ENCODE data around the gene F12.
"Not testable (repeated sequence)": the region's sequence is repeated elsewhere in the genome, so short reads cannot be mapped to it uniquely, and the experiment has no call there.

Gene F12

DNA sequence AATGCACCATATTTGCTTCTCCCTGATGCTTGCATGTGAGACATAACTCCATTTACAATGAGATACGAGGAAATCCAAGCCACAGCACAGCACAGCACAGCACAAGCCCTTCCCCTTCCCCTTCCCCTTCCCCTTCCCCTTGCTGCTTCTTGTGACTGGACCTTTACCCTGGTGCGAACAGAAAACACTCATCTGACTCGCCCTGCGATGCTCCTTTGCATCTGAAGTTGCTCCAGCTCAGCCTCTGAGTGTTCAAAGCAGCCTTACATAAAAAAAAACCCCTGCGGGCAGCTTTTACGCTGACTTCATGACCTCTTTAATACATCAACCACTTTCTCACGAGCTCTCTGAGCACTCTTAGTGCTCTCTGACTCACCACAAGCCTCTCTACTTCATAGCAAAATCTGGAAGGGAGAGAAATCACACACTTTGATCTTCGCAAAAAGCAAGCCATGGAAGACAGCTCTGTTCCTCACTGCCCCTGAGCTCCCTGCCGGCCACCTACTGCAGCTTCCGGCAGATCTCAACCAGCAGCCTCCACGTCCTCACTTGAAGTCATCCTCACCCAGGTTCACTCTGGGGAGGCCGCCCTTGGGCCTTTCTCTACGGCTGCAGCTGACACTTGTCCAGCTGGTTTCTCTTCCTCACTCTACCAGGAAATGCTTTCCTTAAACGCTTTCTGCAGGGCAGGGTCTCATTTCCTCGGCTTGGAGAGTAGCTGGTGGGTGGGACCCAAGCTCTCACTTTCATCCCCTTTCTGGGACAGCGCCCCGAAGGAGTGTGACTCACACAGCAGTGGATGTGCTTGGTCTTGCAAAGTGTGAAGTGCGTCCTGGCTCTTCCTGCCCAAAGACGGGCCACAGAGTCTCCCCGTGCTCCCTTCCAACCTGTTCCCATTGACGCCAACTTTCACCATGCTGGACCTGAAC lies 19.9 kb downstream of the F12 start:
- DNase-seq (ENCODE audit: low spot score) = no peak

- no peak for DNase-seq (ENCODE audit: low spot score)
Measured at GRCh38 chr5:177388521-177389052, 20.8 kb downstream of the F12 start.

- DNase-seq (ENCODE audit: low spot score) = no peak
Measured at GRCh38 chr5:177387405-177387804, 22.0 kb downstream of the F12 start.

DNA sequence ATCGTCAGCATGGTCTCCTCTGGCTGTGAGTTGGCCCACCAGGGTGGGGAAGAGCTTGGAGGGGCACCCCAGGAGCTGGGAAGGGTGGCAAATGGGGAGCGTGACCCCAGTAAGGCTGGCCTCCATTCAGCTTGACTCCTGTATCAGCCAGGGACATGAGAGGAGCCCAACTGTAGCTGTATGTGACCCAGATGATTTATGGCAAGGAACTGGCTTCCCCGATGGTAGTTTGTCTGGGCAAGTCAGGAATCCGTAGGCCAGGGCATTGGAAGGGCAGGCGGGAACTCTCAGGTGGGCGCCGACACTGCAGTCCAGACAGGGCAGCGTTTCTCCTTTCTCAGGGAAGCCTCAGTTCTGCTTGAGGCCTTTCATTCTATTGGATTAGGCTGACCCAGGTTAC lies 22.8 kb downstream of the F12 start:
- DNase-seq (ENCODE audit: low spot score) = no peak

- no peak for DNase-seq (ENCODE audit: low spot score)
Measured at GRCh38 chr5:177385720-177386119, 23.6 kb downstream of the F12 start.

DNA sequence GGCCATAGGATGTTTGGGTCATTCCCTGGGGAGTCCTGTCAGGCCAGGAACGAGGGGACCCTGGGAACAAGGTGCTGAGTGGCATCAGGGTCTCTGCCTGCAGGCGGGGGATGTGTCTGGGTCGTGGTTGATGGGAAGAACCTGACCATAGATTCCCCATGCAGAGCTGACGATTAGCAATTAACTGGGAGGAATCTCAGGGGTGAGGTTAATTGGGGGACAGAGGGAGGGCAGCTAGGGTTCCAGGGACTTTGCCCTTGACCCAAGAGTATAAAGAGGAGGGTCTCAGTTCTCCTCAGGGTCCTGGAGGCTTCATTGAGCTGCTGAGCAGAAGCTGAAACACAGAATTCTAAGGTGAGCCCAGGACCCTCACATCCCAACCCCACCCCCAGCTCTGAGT lies 25.2 kb downstream of the F12 start, which contains the start of gene SLC34A1:
Gene SLC34A1 (plus strand): TSS at position 301 of the 400 bp plus-strand sequence. CDS start 1,308 bp downstream, outside the sequence.
- no peak for DNase-seq (ENCODE audit: low spot score)

GRCh38 chr5:177383181-177383580 lies 26.2 kb downstream of the F12 start:
- no peak for DNase-seq (ENCODE audit: low spot score)

DNA sequence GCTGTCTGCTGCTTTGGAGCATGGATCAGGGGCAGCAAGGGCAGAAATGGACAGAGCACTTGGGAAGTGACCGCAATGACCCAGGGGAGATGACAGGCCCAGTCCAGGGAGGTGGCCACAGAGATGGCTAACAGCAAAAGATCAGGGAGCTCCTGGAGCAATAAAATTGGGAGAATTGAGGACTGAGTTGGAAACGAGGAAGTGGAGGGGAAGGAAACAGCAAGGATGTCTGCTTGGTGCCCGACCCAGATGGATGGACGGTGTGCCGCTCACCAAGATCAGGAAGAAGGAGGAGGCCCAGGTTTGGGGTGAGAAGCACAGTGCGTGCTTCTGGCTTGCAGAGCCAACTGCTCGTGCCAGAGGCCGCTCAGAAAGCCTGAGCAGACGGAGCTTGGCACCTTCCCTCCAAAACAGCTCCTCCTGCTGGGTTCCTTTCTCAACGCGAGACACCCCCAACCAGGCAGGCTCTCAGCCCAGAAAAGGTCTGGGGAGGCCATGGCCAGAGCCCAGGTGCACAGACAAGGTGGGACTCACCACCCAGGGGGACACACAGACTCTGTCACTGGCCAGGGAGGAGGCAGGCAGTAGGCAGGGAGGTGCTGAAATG lies 26.8 kb downstream of the F12 start:
- DNase-seq (ENCODE audit: low spot score) = no peak

DNA sequence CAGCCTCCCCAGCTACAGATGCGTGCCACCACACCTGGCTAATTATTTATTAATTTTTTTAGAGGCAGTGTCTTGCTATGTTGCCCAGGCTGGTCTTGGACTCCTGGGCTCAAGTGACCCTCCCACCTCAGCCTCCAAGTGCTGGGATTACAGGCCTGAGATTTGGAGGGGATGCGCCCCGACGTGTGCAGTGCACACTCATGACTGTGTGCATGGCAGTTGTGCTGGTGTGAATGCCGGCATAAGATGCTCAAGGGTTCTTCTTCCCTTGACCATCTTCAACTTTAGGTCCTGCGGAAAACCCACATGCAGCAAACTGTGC lies 28.6 kb downstream of the F12 start:
- no peak for DNase-seq (ENCODE audit: low spot score)

DNA sequence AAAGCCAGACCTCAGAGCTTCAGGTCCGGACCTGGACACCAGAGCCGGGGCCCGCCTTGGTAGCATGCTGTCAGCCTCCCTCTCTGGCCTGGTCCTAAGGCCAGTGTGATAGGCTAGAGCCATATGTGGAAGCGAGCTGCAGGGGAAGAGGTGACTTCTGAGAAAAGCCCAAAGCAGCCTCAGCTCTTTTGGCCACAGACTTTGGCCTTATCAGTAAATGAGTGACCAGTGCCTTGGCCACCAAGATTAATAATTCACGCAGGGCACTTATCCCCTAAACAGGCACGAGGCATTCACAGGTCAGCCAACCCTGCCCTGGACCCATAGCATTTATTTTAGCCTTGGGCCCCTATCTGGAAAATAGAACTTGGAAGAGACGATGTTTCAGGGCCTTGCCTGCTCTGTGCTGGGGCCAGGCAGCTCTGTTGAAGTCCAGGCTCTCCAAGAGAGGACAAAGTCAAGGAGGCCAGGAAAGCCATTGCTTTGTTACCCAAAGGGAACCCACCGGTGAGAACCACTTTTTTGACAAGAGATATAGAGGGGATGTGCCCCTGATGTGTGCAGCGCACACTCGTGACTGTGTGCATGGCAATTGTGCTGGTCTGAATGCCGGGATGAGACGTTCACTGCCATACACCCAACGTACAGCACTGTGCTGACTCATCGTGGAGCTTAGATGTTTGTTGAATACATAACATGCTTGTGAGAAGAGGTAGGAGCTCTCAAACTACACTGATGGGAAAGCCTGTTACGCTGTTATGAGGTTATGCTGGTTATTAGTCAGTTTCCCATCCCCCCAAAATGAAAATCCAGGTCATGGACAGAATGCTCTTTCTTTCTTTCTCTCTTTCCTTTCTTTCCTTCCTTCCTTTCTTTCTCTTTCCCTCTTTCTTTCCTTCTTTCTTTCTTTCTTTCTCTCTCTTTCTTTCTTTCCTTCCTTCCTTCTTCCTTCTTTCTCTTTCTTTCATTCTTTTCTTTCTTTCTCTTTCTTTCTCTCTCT lies 30.2 kb downstream of the F12 start:
- DNase-seq (ENCODE audit: low spot score) = no peak

DNA sequence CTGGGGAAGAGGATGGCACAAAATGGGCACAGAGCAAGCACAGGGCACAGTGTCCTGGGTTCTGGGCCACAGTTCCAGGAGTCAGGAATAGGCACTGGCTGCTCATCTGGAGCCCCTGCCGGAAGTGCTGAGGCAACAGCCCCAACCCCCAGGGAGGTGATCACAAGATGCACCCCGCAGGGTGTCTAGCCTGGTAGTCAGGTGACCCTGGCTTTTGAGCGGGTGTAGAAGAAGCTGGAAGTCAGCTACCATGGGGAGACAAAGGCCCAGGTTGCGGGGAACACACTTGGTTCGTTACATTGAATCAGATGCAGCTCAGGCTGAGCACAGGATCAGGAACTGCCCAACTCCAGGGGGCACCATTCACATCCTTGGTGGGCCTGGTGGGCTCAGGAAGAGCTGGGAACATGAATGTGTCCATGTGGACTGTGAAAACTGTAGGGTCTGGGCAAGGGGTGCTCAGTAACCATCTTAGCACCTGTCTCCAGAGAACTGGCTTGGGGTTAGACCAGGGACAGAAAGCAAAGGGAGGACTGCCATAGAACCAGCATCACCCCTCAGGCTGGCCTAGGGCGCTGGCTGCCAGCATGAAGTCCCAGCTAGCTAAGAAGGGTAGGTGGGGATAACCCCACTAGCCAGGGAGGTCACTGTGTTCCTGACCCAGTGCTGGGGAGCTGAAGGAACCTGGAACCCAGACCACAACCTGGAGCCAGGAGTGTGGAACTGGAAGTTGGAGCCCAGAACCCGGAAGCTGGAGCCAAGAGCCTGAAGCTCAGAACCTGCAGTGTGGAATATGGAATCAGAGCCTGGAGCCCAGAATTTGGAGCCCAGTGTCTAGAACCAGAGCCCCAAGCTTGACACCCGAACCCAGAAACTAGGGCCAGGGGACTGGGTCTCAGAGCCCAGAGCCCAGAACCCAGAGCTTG lies 31.2 kb downstream of the F12 start:
- DNase-seq (ENCODE audit: low spot score) = no peak

- no peak for DNase-seq (ENCODE audit: low spot score)
Measured at GRCh38 chr5:177376107-177376506, 33.3 kb downstream of the F12 start.

- not testable (repeated sequence) for DNase-seq (ENCODE audit: low spot score)
Measured at GRCh38 chr5:177375516-177375915, 33.8 kb downstream of the F12 start.

GRCh38 chr5:177374211-177374610 lies 35.2 kb downstream of the F12 start:
- DNase-seq (ENCODE audit: low spot score) = no peak

GRCh38 chr5:177373806-177374205 lies 35.6 kb downstream of the F12 start:
- no peak for DNase-seq (ENCODE audit: low spot score)

DNA sequence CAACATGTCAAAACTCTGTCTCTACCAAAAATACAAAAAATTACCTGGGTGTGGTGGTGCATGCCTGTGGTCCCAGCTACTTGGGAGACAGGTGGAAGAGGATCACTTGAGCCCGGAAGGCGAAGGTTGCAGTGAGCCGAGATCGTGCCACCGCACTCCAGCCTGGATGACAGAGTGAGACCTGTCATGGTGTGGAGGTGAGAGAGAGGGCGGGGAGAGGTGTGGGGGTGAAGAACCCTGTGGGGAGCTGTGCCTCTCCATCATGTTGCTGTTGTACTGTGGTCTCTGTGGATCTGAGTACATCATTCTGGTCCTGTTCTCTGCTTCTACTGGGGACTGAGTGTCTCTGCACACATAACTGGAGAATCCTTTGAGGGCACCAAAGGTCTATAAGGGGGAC lies 36.5 kb downstream of the F12 start:
- no peak for DNase-seq (ENCODE audit: low spot score)

- DNase-seq (ENCODE audit: low spot score) = no peak
Measured at GRCh38 chr5:177372034-177372896, 37.1 kb downstream of the F12 start.

- no peak for DNase-seq (ENCODE audit: low spot score)
Measured at GRCh38 chr5:177371120-177372033, 38.0 kb downstream of the F12 start.
